Heart left ventricle (tissue), 16 donors: ENCODE results near the gene SLC2A9. TPM values are rescaled to one million over a fixed set of nuclear protein-coding genes. Genes with fewer than 3 reads are reported as not detected.

Source experiments
- ATAC-seq, 4 donors: fragments of 200-7000 bp; cut with Tn5 transposase; one replicate each; pipeline ENCODE4 v1.9.1; 2020 to 2022; ENCODE audit warnings: moderate library complexity in 4 of 4, mild to moderate bottlenecking in 3 of 4, moderate number of reproducible peaks in 1 of 4
- DNase-seq, 5 donors: peaks; one replicate each; pipeline ENCODE4 v3.0.0-alpha.2; 2020
- H3K27ac ChIP-seq, 12 donors: fragments of 200-600 bp; sonication (generic) in 4 of 12; one replicate each; pipeline versions ENCODE4 v1.5.0 to v1.8.0; 2016 to 2022; ENCODE audit warnings: mild to moderate bottlenecking in 2 of 12
- H3K27me3 ChIP-seq, 9 donors: fragments of 200-600 bp; sonication (generic) in 2 of 9; one replicate each; pipeline versions ENCODE4 v1.5.1 to v1.8.0; 2016 to 2022; ENCODE audit warnings: mild to moderate bottlenecking in 3 of 9
- H3K36me3 ChIP-seq, 9 donors: fragments of 200-600 bp; sonication (generic) in 2 of 9; one replicate each; pipeline versions ENCODE4 v1.5.0 to v1.8.0; 2018 to 2022; ENCODE audit warnings: mild to moderate bottlenecking in 2 of 9
- H3K4me1 ChIP-seq, 12 donors: fragments of 200-600 bp; sonication (generic) in 4 of 12; one replicate each; pipeline versions ENCODE4 v1.5.0 to v1.8.0; 2016 to 2022; ENCODE audit warnings: mild to moderate bottlenecking in 3 of 12
- H3K4me3 ChIP-seq, 12 donors: fragments of 200-600 bp; sonication (generic) in 4 of 12; one replicate each; pipeline versions ENCODE4 v1.5.0 to v1.8.0; 2017 to 2022; ENCODE audit warnings: mild to moderate bottlenecking in 9 of 12, moderate library complexity in 4 of 12
- H3K9me3 ChIP-seq, 12 donors: fragments of 200-600 bp; sonication (generic) in 4 of 12; one replicate each; pipeline versions ENCODE4 v1.5.0 to v1.8.0; 2016 to 2022; ENCODE audit warnings: mild to moderate bottlenecking in 1 of 12
- POLR2A ChIP-seq, 2 donors: fragments of 450-650 bp; IDR thresholded peaks; one replicate each; pipeline ENCODE4 v1.6.1; 2017; ENCODE audit warnings: antibody characterized with exemption in 2 of 2, mild to moderate bottlenecking in 2 of 2, moderate library complexity in 2 of 2
- WGBS, 4 donors: extraction: QIAGEN DNeasy Blood & Tissue Kit in 2 of 4; methylation state at CpG; one replicate each; pipeline versions ENCODE4 v1.1.5 to v1.1.7; 2013 to 2018; 5-methylcytosine and 5-hydroxymethylcytosine counted together
- intact Hi-C, 10 donors: fragments of 100-400 bp; cut with DNase I; formaldehyde crosslinking; loops; one replicate each; pipeline versions ENCODE4 v1.11.1 to v1.14.2; 2022
- long read RNA-seq, 3 donors: library from polyadenylated mRNA; unstranded; transcript quantifications; one replicate each; pipeline ENCODE4 v2.0.0, GENCODE V29; 2020 to 2021
- polyA plus RNA-seq, 2 donors: library from polyadenylated mRNA; stranded (reverse); fragments of 200-250 nt; gene quantifications; one replicate each; pipeline ENCODE4 v1.2.3, GENCODE V29; 2013
- total RNA-seq, 9 donors: library from RNA; depleted of rRNA in 2 of 9; stranded (reverse); fragments of >200 nt in 2 of 9; fragmentation: NEBNext Ultra II Directional in 3 of 9; extraction: Animal tissue kit (Norgen Biotek cat#: 25700) in 3 of 9; gene quantifications; one replicate each; pipeline versions ENCODE4 v1.1.0 to v1.2.4, GENCODE V29; 2016 to 2023
- TF ChIP-seq, protein P1 (sequence below), 12 donors: fragments of 200-600 bp; sonication (generic) in 4 of 12; IDR thresholded peaks; one replicate each; pipeline versions ENCODE4 v1.5.0 to v1.8.0; 2018 to 2022; ENCODE audit warnings: antibody characterized with exemption in 12 of 12, mild to moderate bottlenecking in 5 of 12
- donor health status: ischemic (EF 13 %, LVEDD 7.1; RV severe dilation, severe dysfunction).
- donor health status: healthy with polysubstance abuse.
- donor health status: DM: no; HTN: yes; CAD: no.
- donor health status: DM: no; HTN: no; CAD: no.
- donor health status: ischemic (EF 25% LVEDD 6.9; RV normal size, moderate dysfunction).
- donor health status: ischemic (EF 25% LVEDD 5.7; RV mildly dilated, moderate dysfunction).
- donor health status: healthy.
- donor health status: DM: yes; HTN: yes; CAD: no.
- donor health status: ischemic (EF 35%, LVEDD 5.7; RV mildly dilated, moderate dysfunction).
- donor health status: nonischemic (EF 11% LVEDD 7.7; RV severe dilation, severe dysfunction).
- donor health status: DM: yes; HTN: yes; CAD: no.
- donor health status: PGD.
- donor health status: ischemic (EF 29% LVEDD 5.4; RV normal size, mild dysfunction).
- donor health status: nonischemic (EF 23%, LVEDD 6.1; RV moderate dilation, normal function).

SLC2A9 gene
- total RNA-seq = 10 to 100 TPM in 1 of 9 donors, 1 to 10 TPM in 8; 1.6 to 15.1 (median 5.9) TPM
- 1 to 10 TPM; 2.1 to 3.1 TPM for polyA plus RNA-seq
- long read RNA-seq, donor 1, partial matches to known transcripts = 2 of 5 reads
- long read RNA-seq, donor 1, other reads (novel, unspliced or antisense) = 3 of 5 reads
- long read RNA-seq, donor 2, partial matches to known transcripts = 7 of 17 reads
- long read RNA-seq, donor 2, other reads (novel, unspliced or antisense) = 8 of 17 reads
- long read RNA-seq, donor 3, partial matches to known transcripts = 1 of 5 reads
- long read RNA-seq, donor 3, other reads (novel, unspliced or antisense) = 4 of 5 reads

DNA sequence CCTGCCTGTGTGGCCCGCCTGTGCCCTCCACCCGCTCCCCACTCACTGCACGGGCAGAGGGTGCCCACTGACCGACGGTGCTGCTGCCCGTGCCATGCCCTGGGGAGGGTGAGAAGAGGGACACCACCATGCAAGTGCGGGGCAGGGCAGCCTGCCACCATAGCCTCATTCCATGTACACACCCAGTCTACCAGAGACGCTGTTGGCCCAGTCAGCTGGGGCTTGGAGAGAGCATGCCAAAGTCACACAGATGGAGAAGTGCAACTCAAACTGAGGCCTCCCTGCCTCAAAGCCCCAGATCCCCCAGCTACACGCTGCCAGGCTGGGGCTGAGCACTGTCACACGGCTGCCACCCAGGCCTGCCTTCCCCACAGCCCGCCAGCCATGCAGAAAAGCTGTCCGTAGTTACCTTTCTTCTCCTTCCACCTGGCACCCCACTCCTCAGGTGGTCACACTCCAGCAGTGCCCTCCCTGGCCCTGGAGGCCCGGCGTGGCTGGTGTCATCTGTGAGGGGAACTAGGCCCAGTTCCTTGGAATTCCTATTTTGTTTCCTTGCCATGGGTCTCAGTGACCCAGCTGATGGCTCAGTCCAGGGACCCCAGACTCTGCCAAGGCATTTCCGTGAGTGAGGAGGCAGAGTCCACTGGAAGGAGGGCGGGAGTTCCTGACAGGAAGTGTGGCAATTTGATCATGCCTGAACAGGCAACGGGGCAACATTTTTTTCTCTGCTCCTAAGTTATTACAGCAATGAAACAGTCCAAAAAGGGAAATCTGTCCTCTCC is at the start of gene SLC2A9:
TSS of gene SLC2A9 (minus strand) at position 627 of the 782 bp plus-strand sequence. CDS start at position 559, 68 bp downstream.
- H3K27ac ChIP-seq = peak within 1 kb of the TSS; percentile 41 to 94 (median 89)
- H3K4me3 ChIP-seq = peak within 1 kb of the TSS in 1 of 12 donors; percentile 48
- DNase-seq (peak in 2 of 5 donors; percentile 49 to 59), ATAC-seq (no peak)
- TF ChIP-seq, protein P1, sequence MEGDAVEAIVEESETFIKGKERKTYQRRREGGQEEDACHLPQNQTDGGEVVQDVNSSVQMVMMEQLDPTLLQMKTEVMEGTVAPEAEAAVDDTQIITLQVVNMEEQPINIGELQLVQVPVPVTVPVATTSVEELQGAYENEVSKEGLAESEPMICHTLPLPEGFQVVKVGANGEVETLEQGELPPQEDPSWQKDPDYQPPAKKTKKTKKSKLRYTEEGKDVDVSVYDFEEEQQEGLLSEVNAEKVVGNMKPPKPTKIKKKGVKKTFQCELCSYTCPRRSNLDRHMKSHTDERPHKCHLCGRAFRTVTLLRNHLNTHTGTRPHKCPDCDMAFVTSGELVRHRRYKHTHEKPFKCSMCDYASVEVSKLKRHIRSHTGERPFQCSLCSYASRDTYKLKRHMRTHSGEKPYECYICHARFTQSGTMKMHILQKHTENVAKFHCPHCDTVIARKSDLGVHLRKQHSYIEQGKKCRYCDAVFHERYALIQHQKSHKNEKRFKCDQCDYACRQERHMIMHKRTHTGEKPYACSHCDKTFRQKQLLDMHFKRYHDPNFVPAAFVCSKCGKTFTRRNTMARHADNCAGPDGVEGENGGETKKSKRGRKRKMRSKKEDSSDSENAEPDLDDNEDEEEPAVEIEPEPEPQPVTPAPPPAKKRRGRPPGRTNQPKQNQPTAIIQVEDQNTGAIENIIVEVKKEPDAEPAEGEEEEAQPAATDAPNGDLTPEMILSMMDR (IDR thresholded peaks at IDR 0.05) = no peak
- no peak for TF ChIP-seq POLR2A (IDR thresholded peaks at IDR 0.05)
- H3K4me1 ChIP-seq = peaks cover 5 to 74% (median 42%) of the 10 kb centered on the region in 12 donors
- H3K9me3 ChIP-seq = no peaks in the 10 kb centered on the region
- intact Hi-C loops = loop anchor here in 4 of 10 donors (5.0 to 10.0 kb wide), 3 partner anchors 94 to 329 kb away; partner anchors contain the start of gene WDR1 (in 3 of the 4)
- H3K27me3 ChIP-seq = no peaks in the 10 kb centered on the region
- H3K36me3 ChIP-seq = no peaks in the 10 kb centered on the region
- 62 to 72% (median 67%) methylated on average over 10 to 17 of the region's 17 CpGs for WGBS, 4 donors

DNA sequence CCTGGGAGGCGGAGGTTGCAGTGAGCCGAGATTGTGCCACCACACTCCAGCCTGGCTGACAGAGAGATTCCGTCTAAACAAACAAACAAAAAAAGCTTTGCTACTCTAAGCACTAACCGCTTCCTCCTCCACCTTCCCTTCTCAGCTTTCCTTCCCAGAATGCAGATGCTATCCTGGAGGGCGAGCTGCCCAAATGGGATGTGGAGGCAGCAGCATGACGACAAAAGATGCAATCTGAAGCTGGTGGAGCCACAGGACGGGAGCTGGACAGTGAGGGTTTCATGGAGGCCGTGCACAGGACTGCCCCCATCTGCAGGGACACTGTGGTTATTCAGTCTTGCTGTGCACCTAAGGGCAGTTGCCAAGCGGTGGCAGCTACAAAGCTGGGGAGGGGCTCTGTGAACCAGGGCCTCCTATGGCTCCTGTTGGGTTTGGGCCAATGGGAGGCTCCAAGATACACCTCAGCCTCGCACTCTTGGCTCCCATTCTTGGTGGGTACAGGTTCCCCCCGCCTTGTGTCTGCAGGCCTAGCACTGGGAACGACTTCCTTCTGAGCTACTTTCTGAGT is 47.9 kb upstream of the SLC2A9 start:
- ATAC-seq (no peak), DNase-seq (no peak)
- no peak overlapping the region for H3K4me3 ChIP-seq
- H3K27me3 ChIP-seq = no peaks in the 10 kb centered on the region
- WGBS, 4 donors = 93 to 95% (median 94%) methylated on average over 12 of the region's 12 CpGs
- H3K4me1 ChIP-seq = peaks cover 0 to under 1% (median 0%) of the 10 kb centered on the region in 12 donors
- H3K9me3 ChIP-seq = no peaks in the 10 kb centered on the region
- intact Hi-C loops = loop anchor here in 2 of 10 donors (5.0 to 10.0 kb wide), 3 partner anchors 164 to 364 kb away; no protein-coding TSS in a partner anchor
- no peak overlapping the region for H3K27ac ChIP-seq
- TF ChIP-seq POLR2A (IDR thresholded peaks at IDR 0.05) = no peak
- TF ChIP-seq, protein P1 (IDR thresholded peaks at IDR 0.05) = no peak
- peaks cover 0 to 81% (median 46%) of the 10 kb centered on the region in 9 donors for H3K36me3 ChIP-seq

DNA sequence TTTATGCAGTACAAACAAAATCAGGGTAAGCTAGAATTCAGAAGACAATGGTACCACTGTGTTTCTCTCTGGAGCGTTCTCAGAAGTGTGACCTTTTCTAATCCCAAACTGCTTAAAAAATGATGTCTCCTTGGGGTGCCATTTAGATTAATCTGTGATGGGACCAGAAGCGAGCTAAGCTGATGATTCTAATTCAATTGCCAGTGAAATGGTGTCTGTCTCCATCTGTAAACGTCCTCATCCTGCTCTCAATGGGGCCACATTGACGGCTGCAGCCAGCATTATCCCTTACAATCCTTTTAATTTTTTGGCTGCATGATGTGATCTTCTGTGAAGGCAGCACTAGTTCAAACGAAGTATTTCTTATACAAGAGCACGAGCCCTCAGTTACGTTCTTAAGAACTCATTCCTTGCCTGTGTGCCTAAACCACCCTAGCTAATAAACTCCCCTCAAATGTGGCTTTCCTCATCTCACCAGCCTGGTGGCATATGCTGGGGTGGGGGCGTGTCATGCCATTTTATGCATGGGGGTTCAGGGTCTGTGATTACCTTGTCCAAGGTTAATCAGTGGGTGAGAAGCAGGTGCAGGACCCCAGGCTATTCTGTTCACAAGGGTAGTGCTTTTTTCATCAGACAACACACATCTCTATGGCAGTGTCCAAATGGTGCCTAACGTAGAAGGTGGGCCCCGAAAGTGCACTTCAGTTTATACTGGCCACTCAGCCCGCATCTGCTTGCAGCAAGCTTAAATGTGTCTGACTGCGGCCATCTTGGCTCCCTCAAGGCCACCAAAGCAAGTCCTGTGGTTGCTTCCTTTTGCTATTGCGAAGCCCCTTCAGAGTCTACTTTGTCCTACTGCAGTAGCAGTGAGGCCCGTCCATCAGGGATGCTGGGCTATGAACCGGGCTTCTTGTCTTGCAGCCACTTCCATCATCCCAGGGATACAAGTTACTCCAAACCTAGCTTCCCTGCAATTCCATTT is 45.7 kb upstream of the SLC2A9 start:
- Histone ChIP-seq H3K4me3 (no peak overlapping the region), H3K27me3 (no peaks in the 10 kb centered on the region), H3K27ac (no peak overlapping the region), H3K36me3 (peaks cover 0 to 63% (median 26%) of the 10 kb centered on the region in 9 donors), H3K4me1 (peaks cover 0 to 12% (median 9%) of the 10 kb centered on the region in 12 donors), H3K9me3 (no peaks in the 10 kb centered on the region)
- DNase-seq (no peak), ATAC-seq (no peak)
- intact Hi-C loops = loop anchor here in 2 of 10 donors (5.0 to 10.0 kb wide), 3 partner anchors 162 to 362 kb away; no protein-coding TSS in a partner anchor
- no peak for TF ChIP-seq POLR2A (IDR thresholded peaks at IDR 0.05)
- TF ChIP-seq, protein P1 (IDR thresholded peaks at IDR 0.05) = no peak
- 89 to 92% (median 92%) methylated on average over 14 to 15 of the region's 15 CpGs for whole genome bisulfite sequencing, 4 donors
